Endothelial cell of umbilical vein (primary cell): ENCODE measurements around the gene MYMK. TPM values are rescaled to one million over a fixed set of nuclear protein-coding genes. Genes with fewer than 3 reads are reported as not detected.

Source experiments
- BruUV-seq: library from RNA; stranded (reverse); fragments of 400-500 nt; replicated peaks from 2 replicates; lab custom pipeline; 2021; lab: Mats Ljungman, UMichigan
- CTCF ChIA-PET: fragments of 300-600, 350-600 bp; sonication (Branson Sonifier 250); formaldehyde crosslinking; loops from one replicate; lab custom pipeline; 2021; ENCODE audit warnings: antibody characterized with exemption, inconsistent platforms; lab: Charles Lee
- POLR2A ChIA-PET: fragments of 300-600, 350-600 bp; sonication (Branson Sonifier 250); formaldehyde crosslinking; loops from one replicate; lab custom pipeline; 2021; ENCODE audit warnings: antibody characterized with exemption, inconsistent platforms; lab: Charles Lee
- DNase-seq: peaks from one replicate; pipeline ENCODE4 v3.0.0-alpha.2; 2011; ENCODE audit warnings: low read depth, low spot score
- FAIRE-seq: peaks from 2 replicates; lab custom pipeline; 2011; peaks lifted over from hg19 to GRCh38; lab: Jason Lieb, UNC
- H2AFZ ChIP-seq: 2 replicates; pipeline ENCODE4 v1.6.0; 2012; ENCODE audit warnings: low read depth, low read length, control low read depth, inconsistent platforms
- H3K27ac ChIP-seq: 2 replicates; pipeline ENCODE4 v1.5.1; 2011; ENCODE audit warnings: low read depth, mild to moderate bottlenecking, control low read depth, low read length, moderate library complexity; ENCODE audit not compliant: insufficient read depth
- H3K27me3 ChIP-seq, 2 experiments: 2 replicates each; pipeline versions ENCODE4 v1.6.0 to v1.6.1; 2011; ENCODE audit warnings: low read length in 2 of 2, mixed read lengths in 1 of 2; ENCODE audit not compliant: control insufficient read depth in 2 of 2, insufficient read depth in 2 of 2
- H3K36me3 ChIP-seq, 2 experiments: 2 replicates in 1 of 2; 3 replicates in 1 of 2; pipeline ENCODE4 v1.5.1; 2011; ENCODE audit warnings: low read length in 2 of 2, mild to moderate bottlenecking in 1 of 2, moderate library complexity in 1 of 2; ENCODE audit not compliant: control insufficient read depth in 2 of 2, insufficient read depth in 2 of 2; ENCODE audit errors: extremely low read depth in 1 of 2
- H3K4me1 ChIP-seq: 3 replicates; pipeline ENCODE4 v1.5.1; 2011; ENCODE audit warnings: mild to moderate bottlenecking, low read length; ENCODE audit not compliant: control insufficient read depth, insufficient read depth; ENCODE audit errors: extremely low read depth
- H3K4me2 ChIP-seq: 2 replicates; pipeline ENCODE4 v1.6.1; 2011; ENCODE audit warnings: low read length, control low read depth, mixed read lengths; ENCODE audit not compliant: insufficient read depth
- H3K4me3 ChIP-seq, 3 experiments: fragments of 200-600 bp in 1 of 3; sonication (generic), shearing (Covaris generic) in 1 of 3; replicated peaks in 1 of 3; 2 replicates each; pipeline ENCODE4 v1.5.1; 2011 to 2016; ENCODE audit warnings: control low read depth in 3 of 3, low read length in 3 of 3, mild to moderate bottlenecking in 2 of 3, inconsistent platforms in 1 of 3, low read depth in 1 of 3, moderate library complexity in 1 of 3; ENCODE audit not compliant: insufficient read depth in 1 of 3
- H3K79me2 ChIP-seq: 2 replicates; pipeline ENCODE4 v1.6.0; 2012; ENCODE audit warnings: low read length, inconsistent platforms; ENCODE audit not compliant: control insufficient read depth, insufficient read depth
- H3K9ac ChIP-seq: replicated peaks from 2 replicates; pipeline ENCODE3; 2011; ENCODE audit warnings: low read length, control low read depth; ENCODE audit not compliant: insufficient read depth; ENCODE audit errors: extremely low read depth
- H3K9me1 ChIP-seq: replicated peaks from 3 replicates; pipeline ENCODE4 v1.6.0; 2011; ENCODE audit warnings: mild to moderate bottlenecking, low read length; ENCODE audit not compliant: control insufficient read depth, insufficient read depth; ENCODE audit errors: extremely low read depth
- H3K9me3 ChIP-seq: replicated peaks from 2 replicates; pipeline ENCODE4 v1.5.1; 2012; ENCODE audit warnings: low read length, inconsistent platforms; ENCODE audit not compliant: control insufficient read depth, insufficient read depth
- H4K20me1 ChIP-seq: replicated peaks from 2 replicates; pipeline ENCODE3; 2011; ENCODE audit warnings: mild to moderate bottlenecking, low read length; ENCODE audit not compliant: control insufficient read depth, insufficient read depth; ENCODE audit errors: extremely low read depth
- CTCF ChIP-seq, 2 donors: IDR thresholded peaks; 1 replicate in 1 of 2; 2 replicates in 1 of 2; pipeline ENCODE4 v1.5.1; 2011; ENCODE audit warnings: low read length in 2 of 2, mild to moderate bottlenecking in 2 of 2, moderate library complexity in 2 of 2, control low read depth in 1 of 2, inconsistent platforms in 1 of 2, low read depth in 1 of 2; ENCODE audit not compliant: insufficient read depth in 1 of 2; ENCODE audit errors: extremely low read depth in 1 of 2
- EZH2 ChIP-seq: IDR thresholded peaks from 2 replicates; pipeline ENCODE4 v1.6.1; 2012; ENCODE audit warnings: borderline replicate concordance, low read depth, mild to moderate bottlenecking, moderate library complexity, low read length, inconsistent platforms; ENCODE audit not compliant: severe bottlenecking
- FOS ChIP-seq: IDR thresholded peaks from 2 replicates; pipeline ENCODE4 v1.6.1; 2011; ENCODE audit warnings: mild to moderate bottlenecking, low read length, moderate library complexity, borderline replicate concordance; ENCODE audit not compliant: insufficient read depth
- GATA2 ChIP-seq: IDR thresholded peaks from 2 replicates; pipeline ENCODE4 v1.7.0; 2011; ENCODE audit warnings: low read depth, mild to moderate bottlenecking, moderate library complexity, mixed read lengths, low read length; ENCODE audit not compliant: insufficient read length, insufficient read depth
- JUN ChIP-seq: IDR thresholded peaks from 2 replicates; pipeline ENCODE4 v1.6.1; 2011; ENCODE audit warnings: borderline replicate concordance, low read depth; ENCODE audit not compliant: insufficient read length, insufficient read depth
- MAX ChIP-seq: IDR thresholded peaks from 2 replicates; pipeline ENCODE4 v1.6.1; 2011; ENCODE audit not compliant: insufficient read depth, insufficient read length
- MYC ChIP-seq: IDR thresholded peaks from one replicate; pipeline ENCODE4 v1.6.1; 2011; ENCODE audit warnings: mild to moderate bottlenecking, low read depth, low read length
- POLR2A ChIP-seq: IDR thresholded peaks from 2 replicates; pipeline ENCODE4 v1.6.1; 2012; ENCODE audit warnings: low read depth, mild to moderate bottlenecking, control low read depth, low read length
- POLR2AphosphoS5 ChIP-seq: IDR thresholded peaks from 2 replicates; pipeline ENCODE4 v1.6.1; 2012; ENCODE audit warnings: low read depth, mild to moderate bottlenecking, control low read depth, low read length, moderate library complexity; ENCODE audit not compliant: insufficient read depth
- dilution Hi-C: fragments of 300-500 bp; cut with MboI; formaldehyde crosslinking; loops from one replicate; pipeline ENCODE4 v1.15.0; 2019; ENCODE audit warnings: low sequenced_read_pairs; ENCODE audit not compliant: extremely low pct_ligation_motif_present
- intact Hi-C: fragments of 100-400 bp; cut with micrococcal nuclease; formaldehyde crosslinking; loops from one replicate; pipeline ENCODE4 v1.10.0; 2022
- polyA plus RNA-seq, 4 experiments: library from polyadenylated mRNA; depleted of rRNA in 3 of 4; stranded (reverse) in 3 of 4; unstranded in 1 of 4; fragments of >200 nt; gene quantifications; 2 replicates each; pipeline versions ENCODE4 v1.2.1 to v1.2.3, GENCODE V29; 2011 to 2012; ENCODE audit warnings: missing spikeins in 1 of 4
- total RNA-seq: library from RNA; stranded (reverse); gene quantifications from 2 replicates; pipeline ENCODE4 v1.2.3, GENCODE V29; 2021

MYMK gene
- total and polyA plus RNA-seq, 2 donors (not counting 3 experiments of a cell fraction or from before 2014, with no cell fraction given) = not detected

- TF ChIP-seq CTCF (IDR thresholded peaks at IDR 0.05; ENCODE audit: extremely low read depth in 1 of 2, insufficient read depth in 1 of 2, low read depth in 1 of 2, low read length in 2 of 2) (no peak), GATA2 (no peak), POLR2AphosphoS5 (no peak), FOS (no peak), JUN (no peak), MYC (no peak), MAX (no peak), POLR2A (no peak), EZH2 (no peak)
- Histone ChIP-seq H3K4me1 (no peaks in the 10 kb centered on the region), H4K20me1 (no peaks in the 10 kb centered on the region), H3K9ac (no peak overlapping the region), H3K4me3 (no peak overlapping the region), H2AFZ (no peak overlapping the region), H3K27ac (no peak overlapping the region), H3K4me2 (no peak overlapping the region), H3K27me3 (no peaks in the 10 kb centered on the region), H3K79me2 (no peaks in the 10 kb centered on the region), H3K9me1 (no peaks in the 10 kb centered on the region), H3K36me3 (no peaks in the 10 kb centered on the region), H3K9me3 (no peaks in the 10 kb centered on the region)
- ChIA-PET CTCF (interaction anchor here (1.9 kb wide), 1 partner anchor 11 kb away, joined by 5 read pairs; no protein-coding TSS in a partner anchor), POLR2A (no interaction called here)
- DNase-seq (no peak), FAIRE-seq (no peak)
- intact Hi-C loops = no loop called here
- dilution Hi-C loops = no loop called here
- no TSS peak for BruUV-seq
These were observed 45.3 kb upstream of the MYMK start for GRCh38 chr9:133569891-133570690.
